Fibroblast of skin of abdomen (primary cell): ENCODE results near the gene BAHD1. TPM values are rescaled to one million over a fixed set of nuclear protein-coding genes. Genes with fewer than 3 reads are reported as not detected.

ENCODE experiments used
- DNase-seq: peaks from one replicate; pipeline ENCODE4 v3.0.0-alpha.2; 2013
- polyA plus RNA-seq, 2 experiments: library from polyadenylated mRNA; unstranded; fragments of 120-200 nt; gene quantifications; one replicate each; pipeline ENCODE4 v1.2.1, GENCODE V29; 2013; ENCODE audit not compliant: insufficient read length in 2 of 2

The BAHD1 gene
- polyA plus RNA-seq (2013, experiment 1 of 2; ENCODE audit: insufficient read length) = 10.4 TPM
- polyA plus RNA-seq (2013, experiment 2 of 2; ENCODE audit: insufficient read length) = 11.7 TPM

GRCh38 chr15:40440743-40441564 lies at the start of gene BAHD1:
TSS of gene BAHD1 (plus strand) at chr15:40440953. CDS start at chr15:40458465, 17,512 bp downstream.
- peak; percentile 95 for DNase-seq

DNA sequence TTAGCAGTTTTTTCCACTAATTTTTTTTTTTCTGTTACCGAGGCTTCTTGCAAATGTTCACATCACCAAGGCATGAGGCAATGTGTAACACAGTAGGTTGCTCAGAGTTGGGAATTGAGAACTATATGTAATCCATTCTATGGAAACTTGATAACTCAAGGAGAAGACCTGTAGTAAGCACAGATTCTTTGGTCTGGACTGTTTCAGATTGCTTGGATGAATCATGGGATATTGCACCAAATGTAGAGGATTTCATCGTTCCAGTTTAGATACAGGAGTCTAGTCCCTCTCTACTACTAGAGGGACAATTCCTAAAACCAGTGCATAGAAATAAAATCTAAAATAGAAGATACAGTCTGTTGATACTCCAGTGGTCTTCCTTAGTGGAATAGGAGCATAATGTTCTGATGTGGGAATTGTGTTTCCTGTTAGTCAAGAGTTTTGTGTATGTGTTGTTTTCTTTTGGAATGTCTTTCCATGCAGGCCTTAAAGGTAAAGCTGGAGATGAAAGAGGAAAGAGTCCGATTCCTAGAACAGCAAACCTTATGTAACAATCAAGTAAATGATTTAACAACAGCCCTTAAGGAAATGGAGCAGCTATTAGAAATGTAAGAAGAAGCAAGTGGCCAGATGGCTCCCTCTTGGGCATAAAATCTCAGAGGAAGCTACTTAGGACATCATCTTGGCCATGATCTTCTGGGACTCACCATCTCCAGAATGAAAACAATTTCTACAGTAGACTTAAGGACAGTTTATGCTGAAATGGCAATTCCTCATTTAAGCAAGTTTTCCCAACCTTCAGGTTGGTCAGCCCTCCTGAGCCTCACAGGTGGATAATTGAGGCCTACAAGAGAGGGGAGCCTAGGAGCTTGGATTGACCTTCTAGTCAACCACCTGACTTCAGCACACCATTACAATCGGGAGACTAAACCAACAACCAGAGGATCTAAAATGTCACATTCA lies 47.5 kb upstream of the BAHD1 start:
- DNase-seq = peak; percentile 38

GRCh38 chr15:40397688-40398412 lies 42.9 kb upstream of the BAHD1 start:
- DNase-seq = no peak

DNA sequence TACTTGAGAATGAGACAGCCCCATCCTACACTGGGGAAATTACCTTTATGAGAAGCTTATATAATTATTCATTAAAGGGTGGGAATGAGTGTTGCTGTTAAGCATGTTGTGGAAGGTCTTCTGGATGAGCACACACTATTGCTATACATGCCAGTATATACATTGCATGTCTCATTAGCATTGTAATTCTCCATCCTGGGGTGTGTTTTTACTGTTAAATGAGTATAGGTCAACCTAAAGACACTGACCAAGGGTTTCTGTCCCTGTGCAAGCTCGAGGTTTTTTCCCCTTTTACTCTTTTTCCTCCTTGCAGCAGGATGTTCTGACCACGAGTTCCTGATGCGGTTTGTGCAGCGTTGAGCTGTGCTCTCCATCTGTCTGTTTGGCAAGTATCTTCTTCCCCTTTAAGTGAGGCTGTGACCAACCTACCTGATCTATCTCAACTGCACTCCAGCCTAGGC lies 42.3 kb upstream of the BAHD1 start:
- no peak for DNase-seq

DNA sequence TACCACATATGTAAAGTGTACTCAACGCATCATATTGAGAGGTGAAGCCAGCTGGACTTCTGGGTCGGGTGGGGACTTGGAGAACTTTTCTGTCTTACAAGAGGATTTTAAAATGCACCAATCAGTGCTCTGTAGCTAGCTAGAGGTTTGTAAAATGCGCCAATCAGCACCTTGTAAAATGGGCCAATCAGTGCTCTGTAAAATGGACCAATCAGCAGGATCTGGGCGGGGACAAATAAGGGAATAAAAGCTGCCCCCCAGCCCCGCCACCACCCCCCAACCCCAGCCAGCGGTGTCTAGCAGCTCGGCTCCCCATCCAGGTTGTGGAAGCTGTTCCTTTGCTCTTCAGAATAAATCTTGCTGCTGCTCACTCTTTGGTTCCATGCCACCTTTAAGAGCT lies 41.4 kb upstream of the BAHD1 start:
- no peak for DNase-seq

DNA sequence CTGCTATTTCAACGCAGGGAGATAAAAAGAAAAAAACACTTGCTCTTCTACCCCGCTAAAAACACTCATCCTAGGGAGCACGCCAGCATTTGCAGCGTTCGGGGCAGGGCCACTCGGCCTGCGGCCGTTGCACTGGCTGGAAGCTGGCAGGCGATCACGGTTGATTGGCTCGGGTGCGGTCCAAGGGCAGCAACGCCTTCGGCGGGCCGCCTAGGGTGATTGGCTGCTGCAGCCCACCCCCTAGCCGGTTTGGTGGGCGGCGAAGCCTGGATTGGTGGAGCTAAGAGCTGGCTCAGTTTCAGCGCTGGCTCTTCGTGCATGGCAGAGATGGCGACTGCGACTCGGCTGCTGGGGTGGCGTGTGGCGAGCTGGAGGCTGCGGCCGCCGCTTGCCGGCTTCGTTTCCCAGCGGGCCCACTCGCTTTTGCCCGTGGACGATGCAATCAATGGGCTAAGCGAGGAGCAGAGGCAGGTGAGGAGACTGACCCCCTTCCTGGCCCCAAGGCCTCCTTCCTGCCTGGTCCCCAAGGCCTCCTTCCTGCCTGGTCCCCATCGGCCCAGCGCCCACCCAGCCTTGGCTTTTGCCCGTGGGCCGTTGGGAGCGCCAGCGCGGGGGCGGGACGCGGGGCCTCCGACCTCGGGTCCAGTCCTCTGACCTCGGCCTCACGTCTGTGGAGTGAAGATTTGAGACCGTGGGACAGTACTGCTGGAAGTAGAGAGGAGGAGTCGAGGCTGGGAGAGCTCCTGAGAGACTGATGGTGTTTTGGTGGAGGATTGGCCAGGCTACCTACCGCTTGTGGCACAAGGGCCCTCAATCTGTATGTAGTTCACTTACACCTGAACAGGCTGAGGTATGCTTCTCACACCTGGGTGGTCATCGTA lies 35.0 kb upstream of the BAHD1 start, which contains the start of gene IVD:
Gene IVD, plus strand, starts transcription at position 295 of the 881 bp plus-strand sequence. Its CDS starts 33 bp downstream, at position 328.
- DNase-seq = peak; percentile 95

- no peak for DNase-seq
These were observed 33.3 kb upstream of the BAHD1 start for GRCh38 chr15:40407330-40407990.

- no peak for DNase-seq
These were observed 31.4 kb upstream of the BAHD1 start for GRCh38 chr15:40409366-40409765.

DNA sequence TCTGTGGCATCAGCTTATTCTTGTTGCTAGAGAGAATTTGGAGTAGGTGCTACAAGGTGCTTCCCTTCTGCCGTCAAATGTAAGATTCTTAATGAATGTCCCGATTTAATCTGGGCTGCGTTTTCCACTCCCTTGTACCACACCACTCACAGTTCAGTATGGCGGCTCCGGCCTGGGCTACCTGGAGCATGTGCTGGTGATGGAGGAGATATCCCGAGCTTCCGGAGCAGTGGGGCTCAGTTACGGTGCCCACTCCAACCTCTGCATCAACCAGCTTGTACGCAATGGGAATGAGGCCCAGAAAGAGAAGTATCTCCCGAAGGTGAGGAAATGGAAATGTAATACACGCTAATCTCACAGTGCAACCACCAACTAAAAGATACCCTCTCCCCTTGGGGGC lies 30.3 kb upstream of the BAHD1 start:
- no peak for DNase-seq

- DNase-seq = no peak
These were observed 28.5 kb upstream of the BAHD1 start for GRCh38 chr15:40412095-40412759.

DNA sequence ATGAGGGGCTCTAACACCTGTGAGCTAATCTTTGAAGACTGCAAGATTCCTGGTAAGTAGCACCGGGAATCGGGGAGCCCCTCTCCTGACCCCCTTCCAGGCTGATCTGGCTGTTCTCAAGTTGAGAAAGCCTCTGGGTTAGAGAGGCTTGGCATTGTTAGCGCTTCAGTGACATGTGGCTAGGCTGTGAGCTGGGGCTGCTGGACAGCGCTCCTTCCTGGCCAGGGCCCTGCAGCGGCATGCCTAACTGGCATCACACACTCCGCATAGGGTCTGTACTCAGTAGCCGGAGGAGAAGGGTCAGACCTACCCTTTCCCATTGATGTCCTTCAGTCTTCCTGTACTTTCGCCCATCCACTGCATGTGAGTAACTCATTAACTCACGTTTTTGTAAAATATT lies 27.7 kb upstream of the BAHD1 start:
- DNase-seq = no peak

DNA sequence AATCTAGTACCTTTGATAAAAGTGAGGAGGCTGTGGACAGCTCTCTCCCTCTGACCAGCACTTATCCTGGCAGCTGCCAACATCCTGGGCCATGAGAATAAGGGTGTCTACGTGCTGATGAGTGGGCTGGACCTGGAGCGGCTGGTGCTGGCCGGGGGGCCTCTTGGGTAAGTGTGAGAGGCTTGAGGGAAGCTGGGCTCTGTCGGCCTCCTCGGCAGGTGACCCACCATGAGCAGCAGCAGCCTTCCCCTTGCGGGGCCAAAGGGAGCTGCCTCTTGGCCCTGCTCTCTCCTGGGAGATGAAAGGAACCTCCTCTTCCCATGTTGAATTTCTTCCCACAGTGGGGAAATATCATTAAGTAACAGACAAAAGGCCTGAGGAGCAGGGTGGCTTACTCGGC lies 25.9 kb upstream of the BAHD1 start:
- DNase-seq = no peak

GRCh38 chr15:40415226-40415625 lies 25.5 kb upstream of the BAHD1 start:
- no peak for DNase-seq

DNA sequence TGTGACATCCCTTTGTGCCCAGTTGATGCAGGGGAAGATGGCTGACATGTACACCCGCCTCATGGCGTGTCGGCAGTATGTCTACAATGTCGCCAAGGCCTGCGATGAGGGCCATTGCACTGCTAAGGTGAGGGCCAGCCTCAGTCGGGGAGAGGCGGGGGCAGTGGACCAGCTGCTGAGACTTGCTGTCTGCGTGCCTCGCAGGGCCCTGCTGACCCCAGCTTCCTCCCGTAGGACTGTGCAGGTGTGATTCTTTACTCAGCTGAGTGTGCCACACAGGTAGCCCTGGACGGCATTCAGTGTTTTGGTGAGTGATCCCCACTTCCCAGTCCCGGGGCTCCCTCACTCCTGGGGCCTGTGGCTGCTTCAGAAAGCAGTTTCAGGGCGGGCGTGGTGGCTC lies 24.7 kb upstream of the BAHD1 start:
- no peak for DNase-seq

GRCh38 chr15:40418126-40418525 lies 22.6 kb upstream of the BAHD1 start:
- DNase-seq = no peak

DNA sequence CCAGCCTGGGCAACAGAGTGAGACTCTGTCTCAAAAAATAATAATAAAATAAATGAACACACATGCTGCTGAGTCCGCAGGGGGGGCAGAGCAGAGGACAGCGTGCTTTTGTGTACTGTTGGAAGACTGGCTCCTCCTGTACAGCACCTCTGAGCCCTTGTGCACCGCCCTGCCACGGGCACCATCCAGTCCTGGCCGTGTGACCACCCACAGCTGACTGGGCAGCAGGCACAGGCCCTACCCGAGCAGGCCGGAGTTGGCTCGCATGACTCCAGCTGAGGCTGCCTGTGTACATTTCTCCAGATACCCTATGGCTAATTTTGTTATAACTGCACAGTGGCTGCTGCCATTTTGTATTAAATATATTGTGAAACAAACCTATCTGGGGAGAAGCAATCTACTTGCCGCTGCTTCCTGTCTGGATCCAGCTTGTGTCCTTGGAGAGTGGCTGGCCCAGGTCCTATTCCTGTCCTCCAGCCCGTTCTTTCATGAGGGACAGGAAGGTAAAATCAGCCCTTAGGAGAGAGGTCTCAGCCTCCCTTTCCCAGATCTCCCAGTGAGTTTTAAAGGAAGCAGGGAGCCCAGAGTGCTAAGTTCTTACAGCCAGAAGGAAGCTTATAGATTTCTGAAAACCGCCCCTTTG lies 20.6 kb upstream of the BAHD1 start:
- DNase-seq = no peak

- DNase-seq = no peak
These were observed 20.0 kb upstream of the BAHD1 start for GRCh38 chr15:40420793-40421192.

DNA sequence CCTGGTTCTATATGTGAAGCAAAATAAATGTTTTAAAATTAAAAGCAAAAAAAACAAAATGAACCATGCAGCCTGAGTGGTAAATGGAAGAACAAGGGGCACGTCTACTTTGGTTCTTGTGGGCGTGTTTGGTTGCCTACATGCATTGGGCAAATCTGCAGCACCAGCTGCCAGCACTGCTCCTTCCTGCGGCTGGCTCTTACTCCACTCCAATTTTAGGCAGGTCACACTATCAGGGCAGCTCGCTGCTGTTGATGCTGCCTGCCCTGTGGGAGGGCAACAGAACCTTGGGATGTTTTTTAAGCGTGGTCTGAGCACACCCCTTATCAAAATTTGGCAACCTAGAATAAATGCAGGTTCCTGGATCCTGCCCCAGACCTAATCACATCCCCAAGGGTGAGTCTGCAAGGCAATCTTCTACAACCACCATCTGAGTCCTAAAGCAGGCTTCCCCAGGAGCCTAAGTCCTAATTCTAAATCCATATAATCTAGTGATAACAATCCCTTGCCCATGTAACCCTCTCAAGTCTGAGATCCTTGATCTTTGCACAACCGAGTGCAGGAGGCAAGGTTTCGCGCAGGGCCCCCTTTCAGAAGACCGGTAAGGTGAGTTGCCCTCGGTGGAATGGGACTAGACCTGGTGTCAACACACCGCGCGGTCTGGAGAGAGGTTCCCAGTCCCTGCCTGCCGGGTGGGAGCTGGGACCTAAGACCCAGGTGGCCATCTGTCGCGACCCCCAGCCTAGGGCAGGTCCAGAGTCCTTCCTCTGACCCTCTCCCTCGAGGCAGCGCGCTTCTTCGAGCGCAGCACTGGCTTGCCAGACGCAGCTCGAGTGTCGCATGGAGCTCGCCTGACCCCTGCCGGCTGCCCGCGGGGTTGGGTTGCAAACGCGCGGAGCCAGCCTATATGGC lies 19.3 kb upstream of the BAHD1 start:
- DNase-seq = peak; percentile 49
